GM12878 (cell line): ENCODE results near the gene LTBP3.

Experiments used
- EZH2 ChIP-seq: IDR thresholded peaks from 2 replicates; pipeline ENCODE4 v1.6.1; 2012; ENCODE audit warnings: low read depth, mild to moderate bottlenecking, control low read depth, inconsistent platforms, low read length, borderline replicate concordance; ENCODE audit not compliant: control insufficient read depth
- SPI1 ChIP-seq: IDR thresholded peaks from 2 replicates; pipeline ENCODE4 v1.6.1; 2011; ENCODE audit warnings: low read depth, mild to moderate bottlenecking, low read length, moderate library complexity, borderline replicate concordance; ENCODE audit not compliant: insufficient read depth

DNA sequence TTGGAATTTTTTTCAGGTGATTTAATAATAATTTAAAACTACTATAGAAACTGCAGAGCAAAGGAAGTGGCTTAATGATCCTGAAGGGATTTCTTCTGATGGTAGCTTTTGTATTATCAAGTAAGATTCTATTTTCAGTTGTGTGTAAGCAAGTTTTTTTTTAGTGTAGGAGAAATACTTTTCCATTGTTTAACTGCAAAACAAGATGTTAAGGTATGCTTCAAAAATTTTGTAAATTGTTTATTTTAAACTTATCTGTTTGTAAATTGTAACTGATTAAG lies 55.9 kb downstream of the LTBP3 start:
- TF ChIP-seq EZH2 (no peak), SPI1 (no peak)
